Stomach smooth muscle (tissue), 2 donors: Measurements from ENCODE around the gene CSRNP3.

Experiments
- H3K27ac ChIP-seq: one replicate; pipeline ENCODE4 v1.7.0; 2013; ENCODE audit warnings: mild to moderate bottlenecking, low read length, inconsistent platforms
- H3K27me3 ChIP-seq, 2 donors: one replicate each; pipeline ENCODE4 v1.7.0; 2013; ENCODE audit warnings: low read length in 2 of 2; ENCODE audit not compliant: insufficient read depth in 2 of 2, control insufficient read depth in 1 of 2
- H3K36me3 ChIP-seq, 2 donors: one replicate each; pipeline ENCODE4 v1.7.0; 2013; ENCODE audit warnings: low read length in 2 of 2; ENCODE audit not compliant: control insufficient read depth in 2 of 2, insufficient read depth in 2 of 2
- H3K4me1 ChIP-seq: one replicate; pipeline ENCODE4 v1.7.0; 2013; ENCODE audit warnings: low read length; ENCODE audit not compliant: control insufficient read depth, insufficient read depth
- H3K4me3 ChIP-seq, 2 donors: one replicate each; pipeline ENCODE4 v1.7.0; 2013; ENCODE audit warnings: low read length in 2 of 2
- H3K9ac ChIP-seq, 2 donors: one replicate each; pipeline ENCODE4 v1.7.0; 2013; ENCODE audit warnings: low read length in 2 of 2, mild to moderate bottlenecking in 1 of 2
- H3K9me3 ChIP-seq, 2 donors: one replicate each; pipeline ENCODE4 v1.7.0; 2013; ENCODE audit warnings: low read length in 2 of 2; ENCODE audit not compliant: control insufficient read depth in 2 of 2
- donor health status: healthy.
- donor health status: Pancreatic carcinoma.

CSRNP3 gene

GRCh38 chr2:165632594-165632993 is 163.1 kb downstream of the CSRNP3 start:
- H3K9ac ChIP-seq: no peak overlapping the region
- H3K27me3 ChIP-seq: no peaks in the 10 kb centered on the region
- peaks cover 2% of the 10 kb centered on the region for H3K4me1 ChIP-seq
- H3K36me3 ChIP-seq: no peaks in the 10 kb centered on the region
- H3K4me3 ChIP-seq: no peak overlapping the region
- no peak overlapping the region for H3K27ac ChIP-seq
- H3K9me3 ChIP-seq: no peaks in the 10 kb centered on the region

DNA sequence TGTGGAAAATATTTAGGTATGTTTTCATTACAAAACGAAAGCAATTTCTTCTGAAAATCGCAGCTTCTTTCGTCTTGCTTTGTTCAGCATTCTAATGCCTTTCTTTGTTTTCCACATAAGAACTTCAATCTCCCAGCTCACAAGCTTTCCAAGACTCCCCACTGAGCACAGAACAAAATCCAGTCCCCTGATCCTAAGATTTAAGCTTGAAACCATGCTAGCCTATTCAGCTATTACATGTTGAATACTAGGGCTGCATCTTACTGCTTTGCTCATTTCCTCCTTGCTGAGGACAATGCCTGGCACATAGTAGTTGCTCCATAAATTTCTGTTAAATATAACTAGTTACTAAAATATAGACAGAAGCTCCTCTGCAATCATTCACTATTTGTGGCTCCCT is 163.9 kb downstream of the CSRNP3 start:
- Histone ChIP-seq H3K36me3 (no peaks in the 10 kb centered on the region), H3K9ac (no peak overlapping the region), H3K27ac (no peak overlapping the region), H3K9me3 (no peaks in the 10 kb centered on the region), H3K4me1 (peaks cover 2% of the 10 kb centered on the region), H3K27me3 (no peaks in the 10 kb centered on the region), H3K4me3 (no peak overlapping the region)

DNA sequence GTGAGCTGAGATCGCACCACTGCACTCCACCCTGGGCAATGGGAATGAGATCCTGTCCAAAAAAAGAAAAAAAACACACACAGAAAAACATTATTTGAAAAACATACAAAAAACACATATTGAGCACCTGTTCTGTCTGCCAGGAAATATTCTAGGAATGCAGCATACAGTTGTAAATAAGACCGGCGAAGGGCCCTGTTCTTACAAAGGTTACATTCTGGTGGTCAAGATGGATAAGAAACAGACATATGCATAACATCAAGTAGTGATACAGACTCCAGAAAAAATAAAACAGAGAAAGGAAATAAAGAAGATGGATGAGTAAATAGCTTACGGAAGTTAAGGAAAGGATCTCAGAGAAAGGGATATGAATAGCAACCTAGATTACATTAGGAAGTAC is 164.8 kb downstream of the CSRNP3 start:
- no peaks in the 10 kb centered on the region for H3K27me3 ChIP-seq
- no peaks in the 10 kb centered on the region for H3K36me3 ChIP-seq
- peaks cover 2% of the 10 kb centered on the region for H3K4me1 ChIP-seq
- no peak overlapping the region for H3K27ac ChIP-seq
- H3K4me3 ChIP-seq: no peak overlapping the region
- H3K9me3 ChIP-seq: no peaks in the 10 kb centered on the region
- H3K9ac ChIP-seq: no peak overlapping the region

GRCh38 chr2:165634855-165635254 is 165.4 kb downstream of the CSRNP3 start:
- H3K27me3 ChIP-seq: no peaks in the 10 kb centered on the region
- no peaks in the 10 kb centered on the region for H3K9me3 ChIP-seq
- peaks cover 2% of the 10 kb centered on the region for H3K4me1 ChIP-seq
- H3K36me3 ChIP-seq: no peaks in the 10 kb centered on the region
- H3K4me3 ChIP-seq: no peak overlapping the region
- no peak overlapping the region for H3K27ac ChIP-seq
- H3K9ac ChIP-seq: no peak overlapping the region

DNA sequence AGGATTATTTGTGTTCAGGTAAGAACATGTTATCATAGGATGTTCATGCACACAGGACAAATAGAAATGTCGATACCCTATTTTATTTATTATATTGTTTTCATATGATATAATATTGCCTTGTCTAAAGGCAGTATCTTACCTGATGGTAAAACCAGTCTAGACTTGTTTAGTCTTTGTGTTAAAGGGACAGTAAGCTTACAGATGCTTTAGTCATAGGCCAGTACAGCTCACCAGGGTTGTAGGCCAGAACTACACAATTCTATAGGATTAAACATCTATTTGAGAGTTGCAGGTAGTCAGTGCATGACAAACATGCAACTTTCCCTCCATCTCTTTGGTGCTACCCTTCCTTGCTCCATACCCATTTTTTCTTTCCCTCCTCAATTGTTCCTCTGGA is 166.0 kb downstream of the CSRNP3 start:
- Histone ChIP-seq H3K4me1 (peaks cover 2% of the 10 kb centered on the region), H3K9me3 (no peaks in the 10 kb centered on the region), H3K27me3 (no peaks in the 10 kb centered on the region), H3K4me3 (no peak overlapping the region), H3K27ac (no peak overlapping the region), H3K9ac (no peak overlapping the region), H3K36me3 (no peaks in the 10 kb centered on the region)

DNA sequence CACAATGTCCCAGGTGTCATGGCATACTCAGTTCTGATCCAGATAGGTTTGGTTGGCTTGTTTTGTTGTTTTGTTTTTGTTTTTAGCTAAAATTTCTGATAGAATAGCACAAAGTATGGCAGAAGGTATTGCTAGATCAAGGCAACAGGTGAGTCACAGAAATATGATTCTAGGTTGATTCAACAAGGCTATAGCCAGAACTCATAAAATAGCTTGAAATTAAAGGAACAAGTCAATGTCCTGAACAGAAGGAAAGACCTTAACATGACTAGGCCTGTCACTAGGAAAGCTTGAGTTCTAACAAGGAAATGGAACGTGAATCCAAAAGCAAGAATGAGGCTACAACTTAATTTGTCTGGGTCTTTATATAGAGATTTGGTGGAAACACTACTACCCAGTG is 167.5 kb downstream of the CSRNP3 start:
- H3K4me1 ChIP-seq: peaks cover 2% of the 10 kb centered on the region
- no peak overlapping the region for H3K4me3 ChIP-seq
- no peak overlapping the region for H3K9ac ChIP-seq
- H3K27me3 ChIP-seq: no peaks in the 10 kb centered on the region
- H3K9me3 ChIP-seq: no peaks in the 10 kb centered on the region
- no peaks in the 10 kb centered on the region for H3K36me3 ChIP-seq
- H3K27ac ChIP-seq: no peak overlapping the region

- Histone ChIP-seq H3K27me3 (no peaks in the 10 kb centered on the region), H3K4me1 (peaks cover 2% of the 10 kb centered on the region), H3K4me3 (no peak overlapping the region), H3K9me3 (no peaks in the 10 kb centered on the region), H3K36me3 (no peaks in the 10 kb centered on the region), H3K9ac (no peak overlapping the region), H3K27ac (no peak overlapping the region)
Observed at GRCh38 chr2:165637396-165637795, 167.9 kb downstream of the CSRNP3 start.

GRCh38 chr2:165639504-165639903 is 170.0 kb downstream of the CSRNP3 start:
- Histone ChIP-seq H3K27ac (no peak overlapping the region), H3K9me3 (no peaks in the 10 kb centered on the region), H3K9ac (no peak overlapping the region), H3K36me3 (no peaks in the 10 kb centered on the region), H3K27me3 (no peaks in the 10 kb centered on the region), H3K4me1 (peaks cover 2% of the 10 kb centered on the region), H3K4me3 (no peak overlapping the region)

GRCh38 chr2:165640247-165640929 is 170.9 kb downstream of the CSRNP3 start:
- Histone ChIP-seq H3K9ac (no peak overlapping the region), H3K4me1 (no peaks in the 10 kb centered on the region), H3K27ac (no peak overlapping the region), H3K4me3 (no peak overlapping the region), H3K36me3 (no peaks in the 10 kb centered on the region), H3K9me3 (peaks cover 0 to 4% of the 10 kb centered on the region in 2 donors), H3K27me3 (no peaks in the 10 kb centered on the region)

- Histone ChIP-seq H3K4me1 (no peaks in the 10 kb centered on the region), H3K36me3 (no peaks in the 10 kb centered on the region), H3K4me3 (no peak overlapping the region), H3K9me3 (peaks cover 0 to 4% of the 10 kb centered on the region in 2 donors), H3K27ac (no peak overlapping the region), H3K9ac (no peak overlapping the region), H3K27me3 (no peaks in the 10 kb centered on the region)
Observed at GRCh38 chr2:165645930-165646831, 176.7 kb downstream of the CSRNP3 start.

DNA sequence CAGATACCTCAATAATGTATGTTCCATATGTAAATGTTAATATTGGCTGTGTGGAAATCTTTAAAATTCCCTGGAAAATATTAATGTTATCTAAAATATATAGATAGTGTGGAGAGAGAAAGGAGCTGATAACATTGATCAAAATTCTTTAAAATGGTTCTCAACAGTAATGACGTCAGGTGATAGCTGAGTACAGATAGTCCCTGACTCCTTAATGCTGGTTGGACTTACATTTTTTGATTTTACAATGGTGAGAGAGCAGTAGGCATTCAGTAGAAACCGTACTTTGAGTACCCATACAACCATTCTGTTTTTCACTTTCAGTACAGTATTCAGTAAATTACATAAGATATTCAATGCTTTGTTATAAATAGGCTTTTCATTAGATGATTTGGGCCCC is 177.9 kb downstream of the CSRNP3 start:
- Histone ChIP-seq H3K27ac (no peak overlapping the region), H3K4me1 (no peaks in the 10 kb centered on the region), H3K36me3 (no peaks in the 10 kb centered on the region), H3K9ac (no peak overlapping the region), H3K4me3 (no peak overlapping the region), H3K27me3 (no peaks in the 10 kb centered on the region), H3K9me3 (peaks cover 0 to 4% of the 10 kb centered on the region in 2 donors)
